GM12878 (cell line): ENCODE results near the gene ZSCAN5B. TPM values are rescaled to one million over a fixed set of nuclear protein-coding genes. Genes with fewer than 3 reads are reported as not detected.

Experiments used
- ATAC-seq: fragments of 200-7000 bp; cut with Tn5 transposase; 3 replicates; pipeline ENCODE4 v1.9.1; 2020; ENCODE audit warnings: mild to moderate bottlenecking, moderate library complexity
- BruUV-seq: library from RNA; stranded (reverse); fragments of 400-500 nt; replicated peaks from 2 replicates; lab custom pipeline; 2021; lab: Mats Ljungman, UMichigan
- CTCF ChIA-PET: fragments of 300-600 bp; sonication (Branson Sonifier 250); formaldehyde crosslinking; extraction: SDS; loops from one replicate; lab custom pipeline; 2021; ENCODE audit warnings: inconsistent platforms; lab: Yijun Ruan, JAX
- POLR2A ChIA-PET: fragments of 350-600 bp; formaldehyde crosslinking; extraction: SDS; loops from one replicate; lab custom pipeline; 2021; ENCODE audit warnings: inconsistent platforms; lab: Charles Lee
- RAD21 ChIA-PET: fragments of 300-600 bp; sonication (Branson Sonifier 250); formaldehyde crosslinking; loops from one replicate; lab custom pipeline; 2023; ENCODE audit warnings: antibody characterized with exemption; ENCODE audit not compliant: unreplicated experiment; lab: Charles Lee
- SMC1A ChIA-PET: fragments of 300-600 bp; sonication (Branson Sonifier 250); formaldehyde crosslinking; loops from one replicate; lab custom pipeline; 2023; ENCODE audit not compliant: unreplicated experiment, uncharacterized antibody; lab: Charles Lee
- DNase-seq: peaks from one replicate; pipeline ENCODE4 v3.0.0-alpha.2; 2011; ENCODE audit warnings: low read depth, low spot score
- FAIRE-seq: peaks from 3 replicates; lab custom pipeline; 2011; peaks lifted over from hg19 to GRCh38; lab: Jason Lieb, UNC
- H2AFZ ChIP-seq: 2 replicates; pipeline ENCODE4 v1.6.0; 2011; ENCODE audit warnings: low read depth, low read length, control low read depth; ENCODE audit not compliant: control insufficient read depth
- H3K27ac ChIP-seq: 2 replicates; pipeline ENCODE4 v1.5.1; 2011; ENCODE audit warnings: control low read depth; ENCODE audit not compliant: control insufficient read depth, insufficient read depth
- H3K27me3 ChIP-seq, 2 experiments: replicated peaks in 1 of 2; 2 replicates each; pipeline versions ENCODE4 v1.6.0 to v1.6.1; 2011; ENCODE audit warnings: low read length in 1 of 2; ENCODE audit not compliant: control insufficient read depth in 2 of 2, insufficient read depth in 2 of 2
- H3K36me3 ChIP-seq, 2 experiments: 2 replicates each; pipeline ENCODE4 v1.5.1; 2011; ENCODE audit warnings: low read length in 1 of 2; ENCODE audit not compliant: control insufficient read depth in 2 of 2, insufficient read depth in 2 of 2
- H3K4me1 ChIP-seq: 2 replicates; pipeline ENCODE4 v1.6.1; 2011; ENCODE audit warnings: mild to moderate bottlenecking, low read length, moderate library complexity, mixed read lengths; ENCODE audit not compliant: control insufficient read depth, insufficient read depth
- H3K4me2 ChIP-seq: 2 replicates; pipeline ENCODE4 v1.6.0; 2011; ENCODE audit warnings: control low read depth; ENCODE audit not compliant: control insufficient read depth, insufficient read depth
- H3K4me3 ChIP-seq: fragments of 200-600 bp; sonication (generic); 2 replicates; pipeline ENCODE4 v1.5.1; 2016
- H3K79me2 ChIP-seq: 2 replicates; pipeline ENCODE4 v1.6.0; 2011; ENCODE audit warnings: low read length; ENCODE audit not compliant: control insufficient read depth, insufficient read depth
- H3K9ac ChIP-seq: 2 replicates; pipeline ENCODE4 v1.8.0; 2011; ENCODE audit warnings: low read length, control low read depth, mixed read lengths; ENCODE audit not compliant: control insufficient read depth, insufficient read depth
- H3K9me3 ChIP-seq: replicated peaks from 3 replicates; pipeline ENCODE4 v1.5.1; 2011; ENCODE audit warnings: mild to moderate bottlenecking, low read length; ENCODE audit not compliant: control insufficient read depth, insufficient read depth
- H4K20me1 ChIP-seq: 2 replicates; pipeline ENCODE4 v1.6.0; 2011; ENCODE audit not compliant: control insufficient read depth, insufficient read depth
- ASH2L ChIP-seq: fragments of 300-600, 200-600 bp; sonication (generic); IDR thresholded peaks from 2 replicates; pipeline ENCODE4 v1.6.1; 2017; ENCODE audit warnings: low read depth, mild to moderate bottlenecking, borderline replicate concordance
- CREB1 ChIP-seq: IDR thresholded peaks from 2 replicates; pipeline ENCODE4 v1.6.1; 2012; ENCODE audit warnings: low read depth, mild to moderate bottlenecking, inconsistent platforms
- DPF2 ChIP-seq: fragments of 450-650 bp; IDR thresholded peaks from 2 replicates; pipeline ENCODE4 v1.6.1; 2017; ENCODE audit warnings: mild to moderate bottlenecking
- IKZF1 ChIP-seq: fragments of 450-650 bp; conservative IDR thresholded peaks from 2 replicates; pipeline ENCODE4 v1.6.1; 2017; ENCODE audit warnings: antibody characterized with exemption, mild to moderate bottlenecking
- IKZF2 ChIP-seq, 2 experiments: fragments of 450-650 bp; IDR thresholded peaks; 2 replicates each; pipeline ENCODE4 v1.6.1; 2017; ENCODE audit warnings: mild to moderate bottlenecking in 2 of 2, moderate library complexity in 2 of 2
- JUNB ChIP-seq: IDR thresholded peaks from 2 replicates; pipeline ENCODE4 v1.6.1; 2016; ENCODE audit warnings: antibody characterized with exemption, mild to moderate bottlenecking
- MYB ChIP-seq: fragments of 150-350 bp; IDR thresholded peaks from 2 replicates; pipeline ENCODE4 v1.6.1; 2014; ENCODE audit warnings: mild to moderate bottlenecking, low read depth, low read length, borderline replicate concordance
- NR2C2 ChIP-seq: IDR thresholded peaks from 2 replicates; pipeline ENCODE4 v1.6.1; 2011; ENCODE audit warnings: borderline replicate concordance, low read depth; ENCODE audit not compliant: control insufficient read depth, insufficient read length
- NR2F1 ChIP-seq: fragments of 450-650 bp; conservative IDR thresholded peaks from 2 replicates; pipeline ENCODE4 v1.6.1; 2017; ENCODE audit warnings: mild to moderate bottlenecking
- NRF1 ChIP-seq: conservative IDR thresholded peaks from 2 replicates; pipeline ENCODE4 v1.6.1; 2011; ENCODE audit warnings: mild to moderate bottlenecking, low read depth, low read length, improper control_type of control experiment
- RAD21 ChIP-seq: IDR thresholded peaks from 2 replicates; pipeline ENCODE4 v1.6.1; 2011; ENCODE audit warnings: mild to moderate bottlenecking, low read depth, low read length, moderate library complexity; ENCODE audit not compliant: insufficient read depth
- RCOR1 ChIP-seq: conservative IDR thresholded peaks from 2 replicates; pipeline ENCODE4 v1.6.1; 2012; ENCODE audit warnings: low read depth, low read length, improper control_type of control experiment
- ZNF207 ChIP-seq: fragments of 450-650 bp; IDR thresholded peaks from 2 replicates; pipeline ENCODE4 v1.6.1; 2014; ENCODE audit warnings: antibody characterized with exemption, mild to moderate bottlenecking, borderline replicate concordance
- WGBS: methylation state at CpG from one replicate; pipeline ENCODE4 v1.1.6; 2016; ENCODE audit warnings: low lambda C conversion rate; ENCODE audit not compliant: insufficient replicate concordance, insufficient coverage; ENCODE audit errors: missing lambda C conversion rate; 5-methylcytosine and 5-hydroxymethylcytosine counted together
- in situ Hi-C: fragments of 300-500 bp; cut with MboI; formaldehyde crosslinking; loops from 9 replicates; pipeline ENCODE4 v1.14.3; 2018; ENCODE audit warnings: mixed read lengths
- intact Hi-C: fragments of 100-400 bp; cut with micrococcal nuclease; formaldehyde crosslinking; loops from one replicate; pipeline ENCODE4 v1.14.2; 2022; ENCODE audit not compliant: unreplicated experiment
- polyA plus RNA-seq, 11 experiments: library from polyadenylated mRNA; depleted of rRNA in 4 of 11; unstranded in 6 of 11; stranded (reverse) in 5 of 11; fragments of >200 nt; fragmentation: Nextera tagmentation in 4 of 11; fragmentation: Illumina TruSeq in 1 of 11; extraction: Ambion mirVana in 4 of 11; extraction: Trizol in 1 of 11; gene quantifications; 1 replicate in 1 of 11; 2 replicates in 10 of 11; pipeline versions ENCODE4 v1.2.1 to v1.2.3, GENCODE V29; 2011 to 2016; ENCODE audit warnings: inconsistent platforms in 2 of 11, missing spikeins in 2 of 11, low read depth in 1 of 11
- total RNA-seq, 4 experiments: library from RNA; depleted of rRNA in 3 of 4; stranded (reverse); fragments of >200 nt in 3 of 4; fragmentation: Illumina TruSeq in 1 of 4; extraction: Trizol in 1 of 4; gene quantifications; 2 replicates each; pipeline versions ENCODE4 v1.2.1 to v1.2.3, GENCODE V29; 2013 to 2021
- TF ChIP-seq, protein P1 (sequence below): fragments of 450-650 bp; formaldehyde crosslinking; IDR thresholded peaks from 2 replicates; pipeline ENCODE4 v1.4.0; 2020; ENCODE audit warnings: mild to moderate bottlenecking, moderate library complexity
- TF ChIP-seq, protein P2 (sequence below): fragments of 450-650 bp; IDR thresholded peaks from 2 replicates; pipeline ENCODE4 v1.6.1; 2016; ENCODE audit warnings: mild to moderate bottlenecking
- TF ChIP-seq, protein P3 (sequence below): fragments of 150-350 bp; IDR thresholded peaks from 2 replicates; pipeline ENCODE4 v1.6.1; 2016; ENCODE audit warnings: low read depth, low read length

ZSCAN5B gene
- total and polyA plus RNA-seq, 10 of the 15 experiments (the other 5 are each of a cell fraction or from before 2014, with no cell fraction given): 0.04 TPM; not detected in 9

DNA sequence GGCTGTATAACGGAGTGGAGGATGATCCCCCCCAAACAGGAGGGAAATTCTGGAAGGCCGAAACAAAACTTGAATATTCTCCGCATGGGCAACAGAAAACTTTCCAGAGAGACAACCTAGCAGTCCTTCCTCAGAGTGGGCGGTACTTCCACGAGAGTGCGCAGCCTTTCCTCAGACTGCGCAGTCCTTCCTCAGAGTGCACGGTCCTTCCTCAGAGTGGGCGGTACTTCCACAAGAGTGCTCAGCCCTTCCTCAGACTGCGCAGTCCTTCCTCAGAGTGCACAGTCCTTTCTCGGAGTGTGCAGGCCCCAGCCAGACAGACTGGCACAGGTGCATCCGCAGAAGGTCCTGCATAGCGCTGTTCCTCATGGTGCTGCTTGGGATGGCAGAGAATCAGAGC, 34.5 kb downstream of the ZSCAN5B start (continued):
- TF ChIP-seq, protein P1, sequence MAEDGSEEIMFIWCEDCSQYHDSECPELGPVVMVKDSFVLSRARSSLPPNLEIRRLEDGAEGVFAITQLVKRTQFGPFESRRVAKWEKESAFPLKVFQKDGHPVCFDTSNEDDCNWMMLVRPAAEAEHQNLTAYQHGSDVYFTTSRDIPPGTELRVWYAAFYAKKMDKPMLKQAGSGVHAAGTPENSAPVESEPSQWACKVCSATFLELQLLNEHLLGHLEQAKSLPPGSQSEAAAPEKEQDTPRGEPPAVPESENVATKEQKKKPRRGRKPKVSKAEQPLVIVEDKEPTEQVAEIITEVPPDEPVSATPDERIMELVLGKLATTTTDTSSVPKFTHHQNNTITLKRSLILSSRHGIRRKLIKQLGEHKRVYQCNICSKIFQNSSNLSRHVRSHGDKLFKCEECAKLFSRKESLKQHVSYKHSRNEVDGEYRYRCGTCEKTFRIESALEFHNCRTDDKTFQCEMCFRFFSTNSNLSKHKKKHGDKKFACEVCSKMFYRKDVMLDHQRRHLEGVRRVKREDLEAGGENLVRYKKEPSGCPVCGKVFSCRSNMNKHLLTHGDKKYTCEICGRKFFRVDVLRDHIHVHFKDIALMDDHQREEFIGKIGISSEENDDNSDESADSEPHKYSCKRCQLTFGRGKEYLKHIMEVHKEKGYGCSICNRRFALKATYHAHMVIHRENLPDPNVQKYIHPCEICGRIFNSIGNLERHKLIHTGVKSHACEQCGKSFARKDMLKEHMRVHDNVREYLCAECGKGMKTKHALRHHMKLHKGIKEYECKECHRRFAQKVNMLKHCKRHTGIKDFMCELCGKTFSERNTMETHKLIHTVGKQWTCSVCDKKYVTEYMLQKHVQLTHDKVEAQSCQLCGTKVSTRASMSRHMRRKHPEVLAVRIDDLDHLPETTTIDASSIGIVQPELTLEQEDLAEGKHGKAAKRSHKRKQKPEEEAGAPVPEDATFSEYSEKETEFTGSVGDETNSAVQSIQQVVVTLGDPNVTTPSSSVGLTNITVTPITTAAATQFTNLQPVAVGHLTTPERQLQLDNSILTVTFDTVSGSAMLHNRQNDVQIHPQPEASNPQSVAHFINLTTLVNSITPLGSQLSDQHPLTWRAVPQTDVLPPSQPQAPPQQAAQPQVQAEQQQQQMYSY (CRISPR knock-in tag): no peak
- TF ChIP-seq ASH2L (no peak), NR2F1 (no peak), RCOR1 (no peak), IKZF2 (IDR thresholded peaks at IDR 0.05) (no peak)
- TF ChIP-seq, all 136 proteins: peak for 0

DNA sequence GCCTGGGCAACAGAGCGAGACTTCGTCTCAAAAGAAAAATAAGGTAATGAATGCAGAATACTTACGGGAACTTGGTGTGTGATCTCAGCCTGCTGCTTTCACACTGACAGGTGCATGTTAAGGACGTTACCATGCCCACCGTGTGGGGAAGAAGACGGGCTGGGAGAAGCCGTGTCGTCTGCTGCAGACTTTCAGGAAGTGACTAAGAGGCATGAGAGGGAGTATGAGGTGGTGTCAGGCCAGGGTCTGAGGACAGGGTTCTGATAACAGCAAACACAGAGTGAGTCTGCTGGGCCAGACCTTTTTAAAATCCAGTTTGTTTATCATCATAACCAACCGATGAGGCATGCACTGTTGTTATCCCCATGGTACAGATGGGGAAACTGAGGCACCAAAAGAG, 35.3 kb downstream of the ZSCAN5B start:
- Histone ChIP-seq H2AFZ (no peak overlapping the region), H3K9ac (no peak overlapping the region), H3K27me3 (no peaks in the 10 kb centered on the region), H3K36me3 (peaks cover 0 to 2% of the 10 kb centered on the region in 2 experiments; a peak in 2 of 4 replicates), H3K4me3 (no peak overlapping the region), H3K4me1 (no peaks in the 10 kb centered on the region), H3K79me2 (no peaks in the 10 kb centered on the region), H3K27ac (no peak overlapping the region), H3K9me3 (no peaks in the 10 kb centered on the region), H4K20me1 (no peaks in the 10 kb centered on the region), H3K4me2 (no peak overlapping the region)
- DNase-seq (no peak), FAIRE-seq (no peak), ATAC-seq (no peak)
- RAD21 ChIA-PET: no interaction called here
- SMC1A ChIA-PET: no interaction called here
- intact Hi-C loops (no loop called here), in situ Hi-C loops (no loop called here)
- 41% methylated on average over 9 of the region's 9 CpGs for WGBS
- no TSS peak for BruUV-seq
- CTCF ChIA-PET: interaction anchor here (1.2 kb wide), 1 partner anchor 96 kb away, joined by 4 read pairs; no protein-coding TSS in a partner anchor
- POLR2A ChIA-PET: no interaction called here
- TF ChIP-seq NR2C2 (no peak), DPF2 (no peak), IKZF1 (no peak), JUNB (no peak), CREB1 (no peak), ZNF207 (no peak), MYB (no peak), RAD21 (no peak), NRF1 (no peak)
- TF ChIP-seq, protein P2, sequence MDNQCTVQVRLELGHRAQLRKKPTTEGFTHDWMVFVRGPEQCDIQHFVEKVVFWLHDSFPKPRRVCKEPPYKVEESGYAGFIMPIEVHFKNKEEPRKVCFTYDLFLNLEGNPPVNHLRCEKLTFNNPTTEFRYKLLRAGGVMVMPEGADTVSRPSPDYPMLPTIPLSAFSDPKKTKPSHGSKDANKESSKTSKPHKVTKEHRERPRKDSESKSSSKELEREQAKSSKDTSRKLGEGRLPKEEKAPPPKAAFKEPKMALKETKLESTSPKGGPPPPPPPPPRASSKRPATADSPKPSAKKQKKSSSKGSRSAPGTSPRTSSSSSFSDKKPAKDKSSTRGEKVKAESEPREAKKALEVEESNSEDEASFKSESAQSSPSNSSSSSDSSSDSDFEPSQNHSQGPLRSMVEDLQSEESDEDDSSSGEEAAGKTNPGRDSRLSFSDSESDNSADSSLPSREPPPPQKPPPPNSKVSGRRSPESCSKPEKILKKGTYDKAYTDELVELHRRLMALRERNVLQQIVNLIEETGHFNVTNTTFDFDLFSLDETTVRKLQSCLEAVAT: no peak
- TF ChIP-seq, protein P3, sequence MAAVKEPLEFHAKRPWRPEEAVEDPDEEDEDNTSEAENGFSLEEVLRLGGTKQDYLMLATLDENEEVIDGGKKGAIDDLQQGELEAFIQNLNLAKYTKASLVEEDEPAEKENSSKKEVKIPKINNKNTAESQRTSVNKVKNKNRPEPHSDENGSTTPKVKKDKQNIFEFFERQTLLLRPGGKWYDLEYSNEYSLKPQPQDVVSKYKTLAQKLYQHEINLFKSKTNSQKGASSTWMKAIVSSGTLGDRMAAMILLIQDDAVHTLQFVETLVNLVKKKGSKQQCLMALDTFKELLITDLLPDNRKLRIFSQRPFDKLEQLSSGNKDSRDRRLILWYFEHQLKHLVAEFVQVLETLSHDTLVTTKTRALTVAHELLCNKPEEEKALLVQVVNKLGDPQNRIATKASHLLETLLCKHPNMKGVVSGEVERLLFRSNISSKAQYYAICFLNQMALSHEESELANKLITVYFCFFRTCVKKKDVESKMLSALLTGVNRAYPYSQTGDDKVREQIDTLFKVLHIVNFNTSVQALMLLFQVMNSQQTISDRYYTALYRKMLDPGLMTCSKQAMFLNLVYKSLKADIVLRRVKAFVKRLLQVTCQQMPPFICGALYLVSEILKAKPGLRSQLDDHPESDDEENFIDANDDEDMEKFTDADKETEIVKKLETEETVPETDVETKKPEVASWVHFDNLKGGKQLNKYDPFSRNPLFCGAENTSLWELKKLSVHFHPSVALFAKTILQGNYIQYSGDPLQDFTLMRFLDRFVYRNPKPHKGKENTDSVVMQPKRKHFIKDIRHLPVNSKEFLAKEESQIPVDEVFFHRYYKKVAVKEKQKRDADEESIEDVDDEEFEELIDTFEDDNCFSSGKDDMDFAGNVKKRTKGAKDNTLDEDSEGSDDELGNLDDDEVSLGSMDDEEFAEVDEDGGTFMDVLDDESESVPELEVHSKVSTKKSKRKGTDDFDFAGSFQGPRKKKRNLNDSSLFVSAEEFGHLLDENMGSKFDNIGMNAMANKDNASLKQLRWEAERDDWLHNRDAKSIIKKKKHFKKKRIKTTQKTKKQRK: no peak
